Testis (tissue), 3 donors: ENCODE measurements around the gene PAPPA2. TPM values are rescaled to one million over a fixed set of nuclear protein-coding genes. Genes with fewer than 3 reads are reported as not detected.

Experiments used
- DNase-seq: peaks from one replicate; pipeline ENCODE4 v3.0.0-alpha.2; 2019
- H3K27ac ChIP-seq, 2 donors: fragments of 200-600 bp; sonication (generic); one replicate each; pipeline ENCODE4 v1.5.1; 2019
- H3K27me3 ChIP-seq: fragments of 200-600 bp; sonication (generic); one replicate; pipeline ENCODE4 v1.5.1; 2019
- H3K36me3 ChIP-seq: fragments of 200-600 bp; sonication (generic); one replicate; pipeline ENCODE4 v1.5.1; 2017; ENCODE audit warnings: low read depth; ENCODE audit errors: missing control alignments
- H3K4me1 ChIP-seq: fragments of 200-600 bp; sonication (generic); one replicate; pipeline ENCODE4 v1.5.1; 2019
- H3K4me3 ChIP-seq, 2 donors: fragments of 200-600 bp; sonication (generic); one replicate each; pipeline ENCODE4 v1.5.1; 2017 to 2019
- H3K9me3 ChIP-seq: fragments of 200-600 bp; sonication (generic); one replicate; pipeline ENCODE4 v1.5.1; 2017
- POLR2A ChIP-seq: fragments of 450-650 bp; IDR thresholded peaks from one replicate; pipeline ENCODE4 v1.6.1; 2017; ENCODE audit warnings: antibody characterized with exemption, mild to moderate bottlenecking, moderate library complexity
- WGBS, 2 donors: methylation state at CpG; one replicate each; pipeline ENCODE4 v1.1.5; 2018; 5-methylcytosine and 5-hydroxymethylcytosine counted together
- intact Hi-C: fragments of 100-400 bp; cut with DNase I; formaldehyde crosslinking; loops from one replicate; pipeline ENCODE4 v1.15.1; 2023; ENCODE audit warnings: low total_unique reads
- polyA plus RNA-seq: library from polyadenylated mRNA; stranded (reverse); fragments of 350-450 nt; fragmentation: Illumina TruSeq; extraction: RNeasy Lipid Tissue Mini Kit (QIAGEN cat#74804); gene quantifications from one replicate; pipeline ENCODE4 v1.2.3, GENCODE V29; 2014; ENCODE audit warnings: low read depth, low replicate concordance; ENCODE audit not compliant: insufficient read depth
- total RNA-seq, 2 donors: library from RNA; depleted of rRNA; stranded (reverse); fragments of >200 nt; gene quantifications; one replicate each; pipeline ENCODE4 v1.2.3, GENCODE V29; 2016
- TF ChIP-seq, protein P1 (sequence below), 3 experiments: fragments of 450-650 bp in 2 of 3; fragments of 200-600 bp in 1 of 3; sonication (generic) in 1 of 3; IDR thresholded peaks; one replicate each; pipeline ENCODE4 v1.5.1; 2016 to 2019; ENCODE audit warnings: antibody characterized with exemption in 3 of 3, mild to moderate bottlenecking in 2 of 3, moderate library complexity in 1 of 3

PAPPA2 gene
- total and polyA plus RNA-seq, 3 donors from 2014 or later: 0.80 to 2.2 (median 2.2) TPM

DNA sequence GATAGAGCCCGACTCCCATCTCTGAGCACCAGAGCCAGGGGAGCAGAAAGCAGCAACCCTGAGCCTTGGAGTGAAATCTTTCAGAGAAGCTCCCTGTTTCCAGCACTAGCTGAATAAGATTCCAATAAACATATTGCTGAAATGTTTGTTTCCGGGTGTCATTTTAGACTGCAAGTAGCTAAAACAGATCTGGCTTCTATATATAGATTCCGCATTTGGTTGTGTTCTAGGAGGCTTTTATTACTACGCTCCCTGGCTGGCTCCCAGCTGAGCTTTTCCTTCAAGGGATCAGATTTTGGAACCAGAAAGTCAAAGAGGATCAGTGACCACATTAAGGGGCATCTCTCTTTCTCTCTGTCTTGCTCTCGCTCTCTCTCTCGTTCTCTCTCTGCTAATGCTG is 88.2 kb downstream of the PAPPA2 start:
- TF ChIP-seq, protein P1, sequence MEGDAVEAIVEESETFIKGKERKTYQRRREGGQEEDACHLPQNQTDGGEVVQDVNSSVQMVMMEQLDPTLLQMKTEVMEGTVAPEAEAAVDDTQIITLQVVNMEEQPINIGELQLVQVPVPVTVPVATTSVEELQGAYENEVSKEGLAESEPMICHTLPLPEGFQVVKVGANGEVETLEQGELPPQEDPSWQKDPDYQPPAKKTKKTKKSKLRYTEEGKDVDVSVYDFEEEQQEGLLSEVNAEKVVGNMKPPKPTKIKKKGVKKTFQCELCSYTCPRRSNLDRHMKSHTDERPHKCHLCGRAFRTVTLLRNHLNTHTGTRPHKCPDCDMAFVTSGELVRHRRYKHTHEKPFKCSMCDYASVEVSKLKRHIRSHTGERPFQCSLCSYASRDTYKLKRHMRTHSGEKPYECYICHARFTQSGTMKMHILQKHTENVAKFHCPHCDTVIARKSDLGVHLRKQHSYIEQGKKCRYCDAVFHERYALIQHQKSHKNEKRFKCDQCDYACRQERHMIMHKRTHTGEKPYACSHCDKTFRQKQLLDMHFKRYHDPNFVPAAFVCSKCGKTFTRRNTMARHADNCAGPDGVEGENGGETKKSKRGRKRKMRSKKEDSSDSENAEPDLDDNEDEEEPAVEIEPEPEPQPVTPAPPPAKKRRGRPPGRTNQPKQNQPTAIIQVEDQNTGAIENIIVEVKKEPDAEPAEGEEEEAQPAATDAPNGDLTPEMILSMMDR (IDR thresholded peaks at IDR 0.05): no peak
- no peak for TF ChIP-seq POLR2A
- intact Hi-C loops: no loop called here
- Histone ChIP-seq H3K36me3 (no peaks in the 10 kb centered on the region), H3K4me1 (no peaks in the 10 kb centered on the region), H3K4me3 (no peak overlapping the region), H3K27ac (no peak overlapping the region), H3K27me3 (no peaks in the 10 kb centered on the region), H3K9me3 (no peaks in the 10 kb centered on the region)
- 61 to 73% methylated on average over 6 of the region's 6 CpGs for WGBS, 2 donors
- DNase-seq: no peak

DNA sequence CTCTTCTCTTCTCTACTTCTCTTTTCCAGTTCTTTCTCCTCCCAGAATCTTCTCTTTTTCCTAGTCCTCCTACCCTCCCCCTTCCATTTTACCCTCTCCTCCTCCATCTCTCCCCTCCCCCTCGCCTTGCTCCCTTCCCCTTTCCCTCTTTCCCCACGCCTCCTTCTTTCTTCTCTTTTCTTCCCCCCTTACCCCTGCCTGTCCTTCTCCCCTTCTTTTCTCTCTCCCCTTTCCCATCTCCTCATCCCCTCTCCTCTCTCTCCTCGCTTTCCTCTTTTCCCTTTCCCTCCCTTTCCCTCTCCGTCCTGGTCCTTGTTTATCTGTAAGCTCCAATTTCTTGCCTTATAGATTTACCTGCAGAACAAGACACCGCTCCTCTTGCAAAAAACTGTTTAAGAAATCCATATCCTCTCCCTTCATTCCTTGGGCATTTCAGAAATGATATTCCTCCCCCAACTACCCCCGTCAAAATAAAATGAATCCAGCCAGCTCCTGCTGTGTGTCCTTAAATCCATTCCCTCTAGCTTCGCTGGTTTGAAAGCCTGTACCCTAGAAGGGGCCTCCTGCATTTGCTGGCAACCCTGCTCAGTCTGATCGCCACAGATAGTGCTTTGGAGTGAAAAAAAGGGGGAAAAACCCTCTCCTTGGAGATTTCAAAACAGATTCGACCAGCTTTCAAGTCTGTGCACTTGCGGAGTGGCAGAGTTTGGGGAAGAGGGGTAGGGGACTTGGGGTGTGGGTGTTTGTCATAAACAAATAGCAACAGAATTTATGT is 89.4 kb downstream of the PAPPA2 start:
- Histone ChIP-seq H3K27me3 (no peaks in the 10 kb centered on the region), H3K4me1 (no peaks in the 10 kb centered on the region), H3K27ac (no peak overlapping the region), H3K36me3 (no peaks in the 10 kb centered on the region), H3K4me3 (no peak overlapping the region), H3K9me3 (no peaks in the 10 kb centered on the region)
- WGBS, 2 donors: 58 to 68% methylated on average over 10 of the region's 10 CpGs
- TF ChIP-seq POLR2A: no peak
- TF ChIP-seq, protein P1 (IDR thresholded peaks at IDR 0.05): no peak
- intact Hi-C loops: no loop called here
- no peak for DNase-seq

GRCh38 chr1:176552999-176553398 is 90.0 kb downstream of the PAPPA2 start:
- Histone ChIP-seq H3K27me3 (no peaks in the 10 kb centered on the region), H3K4me3 (no peak overlapping the region), H3K4me1 (no peaks in the 10 kb centered on the region), H3K9me3 (no peaks in the 10 kb centered on the region), H3K27ac (no peak overlapping the region), H3K36me3 (no peaks in the 10 kb centered on the region)
- TF ChIP-seq, protein P1 (IDR thresholded peaks at IDR 0.05): no peak
- no peak for TF ChIP-seq POLR2A
- 38 to 53% methylated on average over 7 of the region's 7 CpGs for WGBS, 2 donors
- intact Hi-C loops: no loop called here
- no peak for DNase-seq

- intact Hi-C loops: no loop called here
Measured at GRCh38 chr1:176556288-176556687, 93.3 kb downstream of the PAPPA2 start.

More at GRCh38 chr1:176556288-176556687, 93.3 kb downstream of the PAPPA2 start:
- TF ChIP-seq, protein P1 (IDR thresholded peaks at IDR 0.05): no peak
- no peak for TF ChIP-seq POLR2A
- H3K27ac ChIP-seq: no peak overlapping the region
- H3K9me3 ChIP-seq: no peaks in the 10 kb centered on the region
- H3K4me1 ChIP-seq: peaks cover 3% of the 10 kb centered on the region
- H3K36me3 ChIP-seq: no peaks in the 10 kb centered on the region
- DNase-seq: no peak
- H3K27me3 ChIP-seq: no peaks in the 10 kb centered on the region
- peak overlapping the region in 1 of 2 donors; percentile 15 for H3K4me3 ChIP-seq
- WGBS, 2 donors: 56 to 58% methylated on average over 5 to 6 of the region's 6 CpGs
